ENCODE measurements around the gene DNAJB11.
"Not testable (repeated sequence)": the region's sequence is repeated elsewhere in the genome, so short reads cannot be mapped to it uniquely, and the experiment has no call there.

DNAJB11 gene

DNA sequence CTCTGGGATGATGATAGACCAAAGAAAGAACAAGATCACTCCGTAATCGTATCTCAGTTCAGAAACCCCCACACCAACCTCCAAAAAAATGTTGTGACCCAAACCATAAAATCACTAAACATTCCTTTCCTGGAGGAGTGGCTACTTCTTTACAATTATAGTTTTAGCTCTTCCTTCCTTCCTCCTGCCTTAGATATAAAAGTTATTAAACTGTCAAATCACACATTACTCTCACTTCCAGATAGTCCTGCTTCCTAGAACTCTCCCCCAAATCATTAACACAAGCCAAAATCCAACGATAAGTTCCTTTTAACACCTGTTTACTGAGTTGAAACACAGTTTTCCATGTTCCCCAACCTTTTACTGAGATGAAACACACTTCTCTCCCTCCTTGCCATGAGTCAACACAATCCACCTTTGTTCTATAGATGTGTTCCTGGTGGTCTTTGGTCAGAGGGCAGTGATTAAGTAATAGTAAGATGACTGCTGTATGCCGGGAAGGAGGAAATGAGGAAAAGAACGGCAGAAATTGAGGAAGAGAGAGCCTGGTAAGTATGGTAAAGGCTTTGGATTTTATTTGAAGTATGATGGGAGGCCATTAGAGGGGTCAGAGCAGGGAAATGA lies 18.0 kb upstream of the DNAJB11 start:
- no peak for DNase-seq (ENCODE audit: low spot score)

DNA sequence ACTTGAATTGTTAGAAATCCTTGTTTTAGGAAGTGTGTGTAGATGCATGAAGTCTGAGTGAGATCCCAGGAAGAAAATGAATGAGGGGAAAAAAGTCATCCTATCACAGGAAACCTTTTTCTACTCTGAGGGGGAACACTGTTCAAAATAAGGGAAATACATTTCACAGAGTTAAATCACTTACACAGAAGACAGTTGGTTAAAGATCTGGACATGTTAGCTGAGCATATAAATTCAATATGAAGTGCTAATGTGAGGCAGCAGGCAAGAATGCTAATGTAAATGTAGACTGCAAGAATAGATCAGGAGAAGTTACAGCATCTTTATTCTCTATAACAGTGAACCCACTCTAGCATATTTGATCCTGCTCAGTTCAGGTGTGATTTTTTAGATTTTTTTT lies 5.9 kb upstream of the DNAJB11 start:
- DNase-seq (ENCODE audit: low spot score), result no peak

DNA sequence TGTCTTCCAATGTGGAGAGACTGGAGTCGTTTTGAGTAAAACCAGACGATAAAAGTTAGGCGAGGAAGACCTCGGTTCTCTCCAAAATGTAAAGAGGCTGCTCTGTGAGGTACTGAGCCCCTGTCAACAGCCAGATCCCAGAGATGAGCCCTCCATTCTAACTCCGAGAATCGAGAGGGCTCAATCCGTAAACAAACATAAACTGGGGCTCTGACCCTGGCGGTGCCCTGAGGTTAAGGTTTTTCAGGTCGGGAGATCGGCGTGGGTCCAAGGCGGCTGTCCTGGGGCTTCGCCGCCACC lies 3.8 kb upstream of the DNAJB11 start:
- DNase-seq (ENCODE audit: low spot score), result no peak

- peak; percentile 97 for DNase-seq (ENCODE audit: low spot score)
These were observed 3.2 kb upstream of the DNAJB11 start, which contains the start of gene TBCCD1 for GRCh38 chr3:186567072-186567921. Gene TBCCD1 (minus strand): TSS chr3:186567339. CDS start chr3:186564329, 3,010 bp downstream.

- DNase-seq (ENCODE audit: low spot score), result not testable (repeated sequence)
These were observed 1.2 kb upstream of the DNAJB11 start for GRCh38 chr3:186569361-186569760.

DNA sequence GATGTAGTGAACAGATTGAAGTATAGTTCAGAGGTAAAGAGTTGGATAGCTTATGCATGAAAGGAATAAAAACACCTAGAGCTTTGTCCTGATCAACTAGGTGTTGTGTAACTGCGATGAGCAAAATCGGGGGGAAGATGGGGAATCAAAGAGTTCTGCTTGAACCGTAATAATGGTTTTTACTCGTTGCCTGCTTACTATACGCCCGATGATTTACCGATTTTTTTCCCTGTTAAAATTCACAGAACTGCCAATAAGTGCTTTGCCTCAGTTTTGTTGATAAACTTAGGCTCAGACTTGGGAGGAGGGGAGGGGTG lies 783 bp upstream of the DNAJB11 start:
- no peak for DNase-seq (ENCODE audit: low spot score)

DNA sequence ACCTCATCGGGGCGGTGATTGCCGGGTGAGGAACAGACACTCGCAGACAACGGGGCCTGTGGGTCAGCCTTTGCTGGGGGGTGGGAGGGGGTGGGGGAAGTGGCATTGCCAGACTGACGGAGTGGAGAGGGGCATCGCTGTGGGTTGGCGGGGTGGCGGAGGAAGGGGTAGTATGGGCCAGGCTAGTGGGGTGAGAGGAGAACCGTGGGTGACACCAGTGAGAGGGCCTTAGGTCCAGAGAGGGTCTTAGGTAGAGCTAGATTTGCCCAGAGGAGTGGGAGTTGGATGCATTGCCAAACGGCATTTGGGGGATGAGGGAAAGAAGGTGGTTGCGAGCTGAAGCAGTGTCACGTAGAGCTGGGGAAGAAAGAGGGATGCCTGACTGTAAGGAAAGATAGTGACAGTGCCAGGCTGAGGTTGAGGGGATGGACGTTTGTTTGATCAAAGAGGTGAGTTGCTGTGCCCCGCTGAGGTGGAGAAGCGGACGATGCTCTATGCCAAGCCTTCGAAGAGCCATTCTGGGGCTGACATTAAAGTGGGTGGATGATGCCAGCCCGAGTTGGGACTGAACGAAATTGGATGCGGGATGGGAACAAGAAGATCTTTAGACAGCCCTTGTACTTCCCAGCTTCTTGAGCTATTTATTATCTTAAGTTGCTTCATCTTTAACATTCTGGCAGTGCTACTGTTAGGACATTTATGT lies 572 bp downstream of the DNAJB11 start:
- DNase-seq (ENCODE audit: low spot score), result no peak

DNA sequence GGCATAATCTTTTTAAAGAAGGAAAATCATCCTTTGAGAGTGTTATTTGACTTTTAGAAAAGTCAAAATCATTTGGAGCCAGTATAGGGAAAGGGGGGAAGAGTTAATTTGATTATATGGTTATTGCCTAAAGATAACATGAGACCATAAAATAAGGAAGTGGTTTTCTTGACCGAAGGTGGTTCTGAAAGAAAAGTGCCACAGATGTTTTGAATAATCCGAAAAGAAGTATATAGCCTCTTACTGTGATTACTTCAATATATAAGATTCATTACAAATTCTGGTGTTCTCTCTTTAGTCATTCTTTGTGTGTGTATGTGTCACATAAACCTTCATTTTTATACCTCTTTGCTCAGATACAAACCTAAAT lies 1.1 kb downstream of the DNAJB11 start:
- no peak for DNase-seq (ENCODE audit: low spot score)

GRCh38 chr3:186577521-186577920 lies 7.0 kb downstream of the DNAJB11 start:
- no peak for DNase-seq (ENCODE audit: low spot score)

DNA sequence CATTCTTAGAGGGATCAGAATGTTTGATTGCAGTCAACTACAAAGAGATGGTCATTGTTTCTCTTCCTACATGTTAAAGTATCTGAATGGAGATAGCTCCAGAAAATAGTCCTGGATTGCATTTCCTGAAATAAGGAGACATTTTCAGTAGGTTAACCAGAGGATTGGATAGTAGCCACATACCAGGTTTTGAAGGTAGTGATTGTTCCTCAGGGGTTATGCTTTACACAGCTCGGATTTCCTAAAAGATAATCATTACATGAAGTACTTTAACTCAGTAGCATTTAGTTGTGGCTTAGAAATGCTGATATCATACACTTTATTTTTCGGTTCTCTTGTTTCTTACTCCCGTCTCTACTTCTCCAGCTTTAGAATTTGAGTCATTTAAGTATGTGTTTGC lies 10.3 kb downstream of the DNAJB11 start:
- no peak for DNase-seq (ENCODE audit: low spot score)

- DNase-seq (ENCODE audit: low spot score), result no peak
These were observed 12.0 kb downstream of the DNAJB11 start for GRCh38 chr3:186582541-186582940.

DNA sequence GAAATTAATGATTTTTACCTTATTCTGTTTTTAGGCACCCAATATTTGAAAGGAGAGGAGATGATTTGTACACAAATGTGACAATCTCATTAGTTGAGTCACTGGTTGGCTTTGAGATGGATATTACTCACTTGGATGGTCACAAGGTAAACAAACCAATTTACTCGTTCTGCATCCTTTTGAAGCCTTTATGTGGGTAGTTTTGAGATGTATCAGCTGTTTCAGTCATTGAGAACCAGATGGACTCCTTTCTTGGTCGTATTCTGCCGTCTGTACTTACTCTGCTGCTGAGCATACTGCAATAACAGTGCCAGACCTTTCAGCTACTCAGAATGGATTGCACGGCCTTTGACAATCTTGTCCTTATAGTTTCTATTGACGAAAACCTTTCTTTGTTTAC lies 13.3 kb downstream of the DNAJB11 start:
- DNase-seq (ENCODE audit: low spot score), result no peak

DNA sequence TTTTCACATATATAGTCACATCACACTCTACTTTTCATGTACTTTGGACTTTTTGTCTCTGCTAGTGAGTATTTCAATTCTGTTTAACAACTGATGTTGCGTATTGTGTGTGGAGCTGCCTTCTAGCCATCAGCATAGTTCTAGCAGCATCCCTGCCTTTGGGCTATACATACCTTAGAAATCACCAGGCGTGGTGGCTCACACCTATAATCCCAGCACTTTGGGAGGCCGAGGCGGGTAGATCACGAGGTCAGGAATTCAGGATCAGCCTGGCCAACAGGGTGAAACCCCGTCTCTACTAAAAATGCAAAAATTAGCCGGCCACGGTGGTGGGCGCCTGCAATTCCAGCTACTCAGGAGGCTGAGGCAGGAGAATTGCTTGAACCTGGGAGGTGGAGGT lies 15.7 kb downstream of the DNAJB11 start:
- DNase-seq (ENCODE audit: low spot score), result not testable (repeated sequence)

DNA sequence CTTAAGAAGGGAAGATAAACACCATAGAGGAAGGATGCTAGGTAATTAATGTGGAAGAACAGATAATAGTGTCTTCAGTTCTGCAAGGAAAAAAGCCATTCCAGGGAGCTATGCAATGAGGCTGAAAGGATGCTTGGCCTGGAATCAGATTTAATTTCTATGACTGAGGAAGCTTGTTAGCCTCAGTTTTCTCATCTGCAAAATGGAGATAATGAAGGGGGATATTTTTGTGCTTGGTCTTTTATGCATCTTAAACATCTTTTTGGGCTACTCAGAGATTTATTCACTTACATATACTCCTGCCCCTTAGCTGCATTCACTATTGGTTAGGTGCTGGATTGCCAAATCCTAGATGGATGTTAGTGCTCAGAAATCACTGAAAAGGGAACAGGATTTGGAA lies 16.7 kb downstream of the DNAJB11 start:
- DNase-seq (ENCODE audit: low spot score), result no peak

DNA sequence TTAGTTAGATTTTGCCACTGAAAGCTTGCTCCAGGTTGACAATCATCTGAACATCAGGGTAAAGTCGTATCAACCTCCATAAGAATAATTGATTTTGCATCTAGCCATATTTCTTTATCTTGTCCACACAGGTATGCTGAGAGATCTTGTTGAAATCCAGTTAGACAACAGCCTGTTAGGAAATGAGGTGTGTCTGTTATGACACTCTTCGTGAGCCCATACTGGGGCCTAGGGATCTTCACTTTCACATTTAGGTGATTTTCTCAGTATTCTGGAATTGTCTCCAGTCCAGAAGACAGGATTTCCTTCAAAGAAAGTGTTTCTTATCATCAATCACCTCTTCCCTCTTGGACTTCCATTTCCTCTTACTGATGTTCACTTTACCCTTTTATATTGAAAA lies 18.1 kb downstream of the DNAJB11 start:
- no peak for DNase-seq (ENCODE audit: low spot score)

DNA sequence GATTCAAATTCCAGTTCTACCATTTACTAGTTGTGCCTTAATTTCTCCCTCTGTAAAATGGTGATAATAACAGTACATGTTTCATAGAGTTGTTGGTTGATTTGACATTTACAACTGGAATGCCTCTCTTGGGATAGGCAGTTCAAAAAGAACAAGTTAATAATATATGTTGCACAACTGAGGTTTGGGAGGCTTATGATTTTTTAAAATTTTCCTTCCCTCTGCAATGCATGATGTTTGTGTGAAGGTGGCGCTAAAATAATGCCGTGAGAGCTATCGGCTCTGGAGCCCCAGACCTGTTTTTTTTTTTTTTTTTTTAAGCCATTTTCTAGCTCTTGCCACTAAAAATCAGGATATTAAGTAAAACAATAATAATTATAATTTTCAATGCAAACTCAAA lies 18.6 kb downstream of the DNAJB11 start:
- DNase-seq (ENCODE audit: low spot score), result no peak

DNA sequence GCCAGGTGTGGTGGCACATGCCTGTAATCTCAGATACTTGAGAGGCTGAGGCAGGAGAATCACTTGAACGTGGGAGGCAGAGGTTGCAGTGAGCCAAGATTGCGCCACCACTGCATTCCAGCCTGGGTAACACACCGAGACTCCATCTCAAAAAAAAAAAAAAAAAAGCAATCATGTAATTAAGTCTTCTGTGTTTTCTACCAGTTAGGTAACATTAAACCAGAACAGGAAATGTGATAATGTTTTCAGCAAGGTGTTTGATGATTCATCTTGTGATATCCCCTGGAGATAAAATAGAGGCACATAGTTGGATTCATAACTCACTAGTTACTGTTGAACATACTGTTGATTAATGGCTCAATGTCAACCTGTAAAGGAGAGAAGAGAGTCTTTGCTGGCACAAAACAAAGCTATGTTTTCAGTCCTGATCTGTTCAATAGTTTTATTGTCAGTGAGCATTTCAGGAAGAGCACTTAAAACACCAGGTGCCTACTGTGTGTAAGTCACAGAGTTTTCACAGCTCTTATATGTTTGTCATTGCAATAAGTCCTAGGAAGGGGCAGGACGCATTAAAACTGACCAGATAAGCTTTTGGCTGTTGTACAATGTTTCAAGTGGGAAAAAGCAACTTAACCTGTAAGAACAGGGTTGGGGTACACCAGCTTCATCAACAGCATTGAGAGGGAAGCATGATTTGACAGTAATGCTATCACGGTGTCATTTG lies 19.5 kb downstream of the DNAJB11 start:
- DNase-seq (ENCODE audit: low spot score), result peak; percentile 47

DNA sequence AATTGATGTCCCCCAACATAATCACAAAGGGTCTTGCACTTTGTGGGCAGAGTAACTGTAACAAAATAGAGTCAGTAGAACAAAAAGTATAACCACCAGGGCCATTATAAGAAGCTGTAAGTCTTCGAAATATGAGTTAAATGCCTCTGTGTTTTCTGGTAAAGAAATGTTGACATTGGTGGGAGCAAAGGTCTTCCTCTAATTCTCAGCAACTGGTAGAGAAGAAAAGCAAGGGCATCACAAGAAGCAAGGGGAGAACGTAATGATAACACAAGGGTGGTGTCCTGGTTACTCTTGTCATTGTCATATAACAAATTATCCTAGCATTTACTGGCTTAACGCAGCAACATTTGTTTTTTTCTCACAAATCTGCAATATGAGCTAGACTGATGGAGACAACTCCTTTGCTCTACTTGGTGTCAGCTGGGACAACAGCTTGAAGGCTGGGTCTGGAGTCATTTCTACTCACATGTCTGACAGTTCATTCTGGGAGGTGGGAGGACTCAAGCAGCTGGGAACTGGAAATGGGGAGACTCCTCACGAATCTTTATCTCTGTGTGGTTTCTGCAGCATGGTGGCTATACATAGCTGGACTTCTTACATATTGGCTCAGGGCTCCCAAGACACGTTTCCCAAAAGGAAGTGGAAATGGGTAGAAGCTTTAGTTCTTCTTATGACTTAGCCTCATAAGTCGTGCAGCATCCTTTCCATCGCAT lies 20.2 kb downstream of the DNAJB11 start:
- no peak for DNase-seq (ENCODE audit: low spot score)

DNA sequence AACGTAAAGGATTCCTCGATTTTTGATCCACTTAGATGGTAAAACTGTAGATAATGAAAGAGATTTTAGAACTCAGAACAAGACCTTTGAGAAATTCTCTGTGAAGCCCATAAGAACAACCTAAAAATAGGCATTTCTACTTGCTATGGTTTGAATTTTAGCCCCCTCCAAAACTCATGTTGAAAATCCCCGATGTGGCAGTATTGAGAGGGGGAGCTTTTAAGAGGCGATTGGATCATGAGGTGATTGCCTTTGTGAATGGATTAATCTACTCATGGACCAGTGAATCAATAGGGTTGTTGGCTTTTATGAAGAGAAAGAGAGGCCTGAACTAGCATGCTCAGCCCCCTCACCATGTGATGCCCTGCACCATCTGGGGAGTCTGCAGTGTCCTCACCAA lies 22.2 kb downstream of the DNAJB11 start:
- DNase-seq (ENCODE audit: low spot score), result no peak

GRCh38 chr3:186593862-186594261 lies 23.3 kb downstream of the DNAJB11 start:
- no peak for DNase-seq (ENCODE audit: low spot score)

- no peak for DNase-seq (ENCODE audit: low spot score)
These were observed 24.1 kb downstream of the DNAJB11 start for GRCh38 chr3:186594591-186595113.

All from CD4-positive, alpha-beta T cell treated with Interleukin-15 for 4 hours (primary cell).